Thymus (tissue), 11 donors: ENCODE results near the gene TRPM1. TPM values are rescaled to one million over a fixed set of nuclear protein-coding genes. Genes with fewer than 3 reads are reported as not detected.

Experiments
- DNase-seq, 9 donors: peaks; one replicate each; pipeline ENCODE4 v3.0.0-alpha.2; 2013; ENCODE audit warnings: low spot score in 9 of 9, low read depth in 6 of 9, missing footprints in 1 of 9
- H3K27ac ChIP-seq, 2 donors: one replicate each; pipeline ENCODE4 v1.5.1; 2013; ENCODE audit warnings: control low read depth in 1 of 2, low read depth in 1 of 2, low read length in 1 of 2, mild to moderate bottlenecking in 1 of 2, moderate library complexity in 1 of 2
- H3K27me3 ChIP-seq, 2 donors: one replicate each; pipeline ENCODE4 v1.5.1; 2013; ENCODE audit warnings: low read length in 1 of 2; ENCODE audit not compliant: control insufficient read depth in 2 of 2, insufficient read depth in 1 of 2
- H3K36me3 ChIP-seq, 2 donors: one replicate each; pipeline ENCODE4 v1.5.1; 2013; ENCODE audit warnings: low read length in 1 of 2, mild to moderate bottlenecking in 1 of 2, moderate library complexity in 1 of 2; ENCODE audit not compliant: control insufficient read depth in 2 of 2, insufficient read depth in 2 of 2
- H3K4me1 ChIP-seq, 2 donors: one replicate each; pipeline ENCODE4 v1.5.1; 2013; ENCODE audit warnings: low read length in 2 of 2; ENCODE audit not compliant: control insufficient read depth in 2 of 2, insufficient read depth in 2 of 2
- H3K4me3 ChIP-seq, 2 donors: one replicate each; pipeline ENCODE4 v1.5.1; 2013; ENCODE audit warnings: low read length in 2 of 2, control low read depth in 1 of 2, mild to moderate bottlenecking in 1 of 2
- H3K9me3 ChIP-seq, 2 donors: one replicate each; pipeline ENCODE4 v1.5.1; 2013; ENCODE audit warnings: low read length in 1 of 2, mild to moderate bottlenecking in 1 of 2; ENCODE audit not compliant: control insufficient read depth in 2 of 2, insufficient read depth in 1 of 2
- WGBS: extraction: QIAGEN DNeasy Blood & Tissue Kit; methylation state at CpG from one replicate; pipeline ENCODE4 v1.1.7; 2013; 5-methylcytosine and 5-hydroxymethylcytosine counted together
- polyA plus RNA-seq: library from polyadenylated mRNA; stranded (reverse); fragments of 200-250 nt; gene quantifications from one replicate; pipeline ENCODE4 v1.2.3, GENCODE V29; 2013
- total RNA-seq: library from RNA; stranded (reverse); fragments of 120-200 nt; gene quantifications from one replicate; pipeline ENCODE4 v1.2.4, GENCODE V29; 2013
- donor health status: healthy.

TRPM1 gene
- total and polyA plus RNA-seq, 2 donors: 0.02 to 0.09 TPM

GRCh38 chr15:31067890-31068603 lies 33.5 kb downstream of the TRPM1 start:
- H3K4me3 ChIP-seq: no peak overlapping the region
- DNase-seq: no peak
- H3K36me3 ChIP-seq: no peaks in the 10 kb centered on the region
- no peaks in the 10 kb centered on the region for H3K9me3 ChIP-seq
- H3K27ac ChIP-seq: no peak overlapping the region
- no peaks in the 10 kb centered on the region for H3K4me1 ChIP-seq
- 94% methylated on average over 11 of the region's 11 CpGs for WGBS
- H3K27me3 ChIP-seq: no peaks in the 10 kb centered on the region

DNA sequence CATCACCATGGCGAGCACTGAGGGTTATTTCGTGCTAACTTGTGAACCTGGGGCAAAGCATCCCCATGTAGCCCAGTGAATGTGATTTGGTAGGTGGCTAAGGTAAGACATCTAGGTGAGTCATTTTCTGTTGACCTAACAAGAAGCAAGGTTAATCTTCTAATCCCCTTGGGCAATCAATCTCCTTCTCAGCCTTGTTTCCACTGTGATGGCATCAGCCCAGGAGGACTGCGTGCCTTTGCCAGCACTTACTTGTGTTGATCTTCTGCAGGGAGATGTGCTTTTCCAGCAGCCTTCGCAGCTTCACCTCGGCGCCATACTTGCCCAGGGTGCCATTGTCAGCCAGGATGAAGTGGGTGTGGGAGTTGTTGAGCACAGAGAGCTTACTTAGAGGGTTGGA lies 35.7 kb downstream of the TRPM1 start:
- no peak for DNase-seq
- no peaks in the 10 kb centered on the region for H3K9me3 ChIP-seq
- H3K36me3 ChIP-seq: no peaks in the 10 kb centered on the region
- WGBS: 96% methylated on average over 6 of the region's 6 CpGs
- peaks cover 0 to 3% of the 10 kb centered on the region in 2 donors for H3K27me3 ChIP-seq
- H3K27ac ChIP-seq: no peak overlapping the region
- H3K4me1 ChIP-seq: no peaks in the 10 kb centered on the region
- H3K4me3 ChIP-seq: no peak overlapping the region

GRCh38 chr15:31062911-31063310 lies 38.6 kb downstream of the TRPM1 start:
- DNase-seq: no peak
- no peaks in the 10 kb centered on the region for H3K4me1 ChIP-seq
- H3K4me3 ChIP-seq: no peak overlapping the region
- peaks cover 0 to 3% of the 10 kb centered on the region in 2 donors for H3K27me3 ChIP-seq
- H3K9me3 ChIP-seq: no peaks in the 10 kb centered on the region
- H3K27ac ChIP-seq: no peak overlapping the region
- no peaks in the 10 kb centered on the region for H3K36me3 ChIP-seq
- WGBS: 92% methylated on average over 17 of the region's 17 CpGs

DNA sequence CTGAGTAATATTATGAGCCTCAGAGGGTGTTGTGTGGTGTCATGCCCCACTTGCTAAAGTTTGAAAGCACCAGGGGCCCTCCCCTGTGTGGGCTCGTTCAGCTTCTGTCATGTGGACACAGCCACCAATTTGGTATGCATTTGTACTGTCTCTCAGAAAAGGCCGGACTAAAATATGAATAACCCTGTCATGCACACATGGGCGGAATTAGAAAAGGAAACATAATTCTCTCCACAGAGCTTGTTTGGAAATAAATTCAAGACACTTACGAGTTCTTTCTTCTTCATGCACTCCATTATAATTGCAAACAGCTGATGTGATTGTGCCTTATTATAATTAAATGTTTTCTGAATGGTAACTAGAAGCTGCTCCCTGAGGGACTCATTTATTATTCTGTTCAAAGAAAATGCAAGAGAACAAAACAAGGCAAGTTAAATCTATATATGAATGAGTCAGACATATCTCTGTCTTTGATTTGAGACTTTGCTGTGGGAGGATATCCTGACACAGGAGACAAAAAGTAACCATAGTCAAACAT lies 39.1 kb downstream of the TRPM1 start:
- H3K27me3 ChIP-seq: peaks cover 0 to 3% of the 10 kb centered on the region in 2 donors

DNA sequence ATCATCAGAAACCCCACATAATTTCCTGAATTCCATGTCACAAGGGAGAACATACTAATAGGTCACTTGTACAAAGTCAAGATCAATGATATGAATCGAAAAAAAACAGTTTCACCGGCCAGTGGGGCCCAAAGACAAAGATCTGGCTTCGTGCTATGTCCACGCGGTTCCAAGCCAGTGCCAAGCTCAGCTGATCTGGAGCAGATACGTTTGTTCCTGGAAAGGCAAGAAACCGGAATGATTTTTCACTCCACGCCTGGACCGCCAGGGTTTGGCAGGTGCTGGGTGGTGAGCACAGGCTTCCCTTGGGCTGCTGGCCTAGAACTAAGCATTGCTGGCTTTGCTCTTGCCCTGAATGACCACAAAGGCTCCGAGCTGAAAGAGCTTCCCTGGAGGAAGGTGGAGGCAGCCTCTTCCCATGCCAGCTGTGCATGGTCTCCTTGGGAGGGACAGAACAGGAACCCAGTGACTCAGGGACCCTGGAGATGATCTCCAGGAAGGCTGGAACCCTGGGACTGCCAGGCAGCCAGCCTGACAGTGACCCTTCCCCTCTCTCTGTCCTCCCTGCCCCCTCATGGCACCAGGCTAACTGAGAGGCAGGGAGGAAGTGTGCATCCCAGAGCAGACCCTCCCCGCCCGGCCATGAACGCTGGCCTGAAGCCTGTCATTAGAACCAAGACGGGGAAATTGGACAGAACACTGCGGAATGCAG lies 40.9 kb downstream of the TRPM1 start:
- no peak for DNase-seq
- 96% methylated on average over 15 of the region's 15 CpGs for WGBS

More for the DNA sequence above, 39.1 kb downstream of the TRPM1 start:
- no peak for DNase-seq
- Histone ChIP-seq H3K27ac (no peak overlapping the region), H3K4me1 (no peaks in the 10 kb centered on the region), H3K36me3 (no peaks in the 10 kb centered on the region), H3K9me3 (no peaks in the 10 kb centered on the region), H3K4me3 (no peak overlapping the region)
- 92% methylated on average over 4 of the region's 4 CpGs for WGBS

DNA sequence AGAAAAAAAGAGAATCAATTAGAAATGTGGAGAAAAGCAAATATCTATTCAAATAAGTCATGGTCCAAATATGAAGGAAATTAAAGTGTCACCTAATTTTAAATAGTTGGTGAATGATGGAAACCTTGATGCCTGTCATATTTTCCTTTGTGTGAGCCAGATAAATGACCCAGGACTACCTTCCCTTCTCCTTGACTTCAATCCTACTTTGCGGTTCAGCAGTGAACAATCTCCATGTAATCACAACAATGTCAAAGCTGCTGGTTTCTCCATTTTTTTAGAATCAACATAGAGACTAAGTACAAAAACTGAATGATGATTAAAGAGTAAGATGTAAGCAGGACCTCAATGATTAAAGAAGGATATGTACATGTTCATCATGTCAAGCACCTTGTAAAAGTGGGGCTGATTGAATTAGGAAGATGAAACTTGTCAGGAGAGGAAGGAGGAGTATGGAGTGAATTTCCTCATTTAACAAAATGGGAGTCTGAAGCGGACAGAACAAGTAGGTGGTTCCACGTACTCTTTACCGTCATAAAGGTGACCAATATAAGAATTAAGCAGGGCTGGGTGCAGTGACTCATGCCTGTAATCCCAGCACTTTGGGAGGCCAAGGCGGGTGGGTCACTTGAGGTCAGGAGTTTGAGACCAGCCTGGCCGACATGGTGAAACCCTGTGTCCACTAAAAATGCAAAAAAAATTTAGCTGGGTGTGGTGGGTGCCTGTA lies 43.1 kb downstream of the TRPM1 start:
- H3K4me3 ChIP-seq: no peak overlapping the region
- H3K27me3 ChIP-seq: peaks cover 0 to 3% of the 10 kb centered on the region in 2 donors
- DNase-seq: no peak
- H3K9me3 ChIP-seq: no peaks in the 10 kb centered on the region
- H3K36me3 ChIP-seq: no peaks in the 10 kb centered on the region
- 98% methylated on average over 6 of the region's 6 CpGs for WGBS
- no peaks in the 10 kb centered on the region for H3K4me1 ChIP-seq
- no peak overlapping the region for H3K27ac ChIP-seq

More for the DNA sequence above, 40.9 kb downstream of the TRPM1 start:
- no peaks in the 10 kb centered on the region for H3K36me3 ChIP-seq
- H3K27ac ChIP-seq: no peak overlapping the region
- H3K4me3 ChIP-seq: no peak overlapping the region
- no peaks in the 10 kb centered on the region for H3K4me1 ChIP-seq
- no peaks in the 10 kb centered on the region for H3K9me3 ChIP-seq
- H3K27me3 ChIP-seq: peaks cover 0 to 3% of the 10 kb centered on the region in 2 donors

DNA sequence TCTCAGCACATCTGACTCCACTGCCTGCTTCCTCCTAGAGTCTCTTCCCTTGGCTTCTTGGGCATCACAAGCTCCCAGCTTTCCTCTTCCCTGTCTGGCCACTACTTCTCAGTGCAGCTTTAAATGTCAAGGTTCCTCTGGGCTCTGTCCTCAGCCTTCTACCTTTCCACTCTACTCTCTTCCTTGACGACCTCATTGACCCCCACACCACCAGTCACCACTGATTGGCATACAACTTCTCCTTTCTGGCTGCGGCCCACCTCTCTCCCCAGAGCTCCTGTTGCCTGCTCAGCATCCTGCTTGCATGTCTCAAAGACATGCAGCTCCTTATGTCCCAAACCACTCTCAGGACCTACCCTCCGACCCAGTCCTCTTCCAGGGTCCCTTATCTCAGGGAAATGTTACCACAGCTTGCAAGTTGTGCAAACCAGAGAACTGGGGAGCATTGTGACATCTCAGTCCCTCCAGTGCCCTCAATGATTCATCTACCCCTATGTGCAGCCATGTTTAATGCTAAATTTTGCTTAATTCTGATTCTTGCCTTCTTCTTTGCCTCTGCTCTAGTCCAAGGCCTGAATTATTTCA lies 49.9 kb downstream of the TRPM1 start:
- no peak overlapping the region for H3K4me3 ChIP-seq
- H3K27me3 ChIP-seq: no peaks in the 10 kb centered on the region
- H3K9me3 ChIP-seq: no peaks in the 10 kb centered on the region
- no peaks in the 10 kb centered on the region for H3K36me3 ChIP-seq
- no peak overlapping the region for H3K27ac ChIP-seq
- H3K4me1 ChIP-seq: no peaks in the 10 kb centered on the region
- DNase-seq: no peak
- 64% methylated on average over 3 of the region's 3 CpGs for WGBS

DNA sequence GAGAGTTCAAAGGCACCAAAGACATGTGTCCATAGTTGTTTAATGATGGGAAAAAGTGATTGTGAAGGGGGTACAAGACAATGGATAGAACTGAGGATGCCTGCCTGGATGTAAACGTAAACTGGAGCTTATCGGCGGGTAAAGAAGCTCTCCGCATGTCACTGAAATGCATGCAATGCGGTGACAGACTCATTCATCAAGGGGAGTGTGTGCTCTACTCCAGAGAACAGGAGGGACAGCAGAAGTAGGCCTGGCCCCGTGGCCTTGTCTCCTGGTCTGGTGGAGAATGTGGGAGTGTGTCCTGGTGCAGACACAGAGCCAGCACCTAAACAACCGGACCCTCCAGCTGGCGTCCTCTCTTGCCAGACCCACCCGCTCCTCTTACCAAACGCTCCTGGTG lies 50.6 kb downstream of the TRPM1 start:
- no peaks in the 10 kb centered on the region for H3K27me3 ChIP-seq
- no peak overlapping the region for H3K4me3 ChIP-seq
- no peaks in the 10 kb centered on the region for H3K36me3 ChIP-seq
- DNase-seq: no peak
- no peaks in the 10 kb centered on the region for H3K9me3 ChIP-seq
- no peaks in the 10 kb centered on the region for H3K4me1 ChIP-seq
- WGBS: 87% methylated on average over 10 of the region's 10 CpGs
- H3K27ac ChIP-seq: no peak overlapping the region
